Measurements from ENCODE around the gene DHRS9. TPM values are rescaled to one million over a fixed set of nuclear protein-coding genes. Genes with fewer than 3 reads are reported as not detected.
"Not testable (repeated sequence)": the region's sequence is repeated elsewhere in the genome, so short reads cannot be mapped to it uniquely, and the experiment has no call there.

DHRS9 gene
- polyA plus RNA-seq, 1 donor, result 3.0 TPM

GRCh38 chr2:169095621-169096105, 26.3 kb downstream of the DHRS9 start:
- DNase-seq, result no peak

- DNase-seq, result no peak
Measured at GRCh38 chr2:169104848-169105247, 35.5 kb downstream of the DHRS9 start.

GRCh38 chr2:169105476-169105875, 36.1 kb downstream of the DHRS9 start:
- no peak for DNase-seq

GRCh38 chr2:169106134-169106533, 36.8 kb downstream of the DHRS9 start:
- no peak for DNase-seq

GRCh38 chr2:169106563-169107545, 37.5 kb downstream of the DHRS9 start:
- no peak for DNase-seq

GRCh38 chr2:169107645-169108044, 38.3 kb downstream of the DHRS9 start:
- DNase-seq, result no peak

GRCh38 chr2:169108099-169108884, 38.9 kb downstream of the DHRS9 start:
- DNase-seq, result no peak

GRCh38 chr2:169109502-169110409, 40.4 kb downstream of the DHRS9 start:
- DNase-seq, result peak; percentile 72

GRCh38 chr2:169110419-169110818, 41.1 kb downstream of the DHRS9 start:
- no peak for DNase-seq

GRCh38 chr2:169110916-169111315, 41.6 kb downstream of the DHRS9 start:
- no peak for DNase-seq

GRCh38 chr2:169112841-169113240, 43.5 kb downstream of the DHRS9 start:
- no peak for DNase-seq

GRCh38 chr2:169114056-169114455, 44.7 kb downstream of the DHRS9 start:
- no peak for DNase-seq

GRCh38 chr2:169116327-169116726, 47.0 kb downstream of the DHRS9 start:
- no peak for DNase-seq

GRCh38 chr2:169116993-169117392, 47.6 kb downstream of the DHRS9 start:
- no peak for DNase-seq

GRCh38 chr2:169118060-169118459, 48.7 kb downstream of the DHRS9 start:
- no peak for DNase-seq

- DNase-seq, result no peak
Measured at GRCh38 chr2:169119123-169119760, 49.9 kb downstream of the DHRS9 start.

- no peak for DNase-seq
Measured at GRCh38 chr2:169119851-169120250, 50.5 kb downstream of the DHRS9 start.

- DNase-seq, result no peak
Measured at GRCh38 chr2:169129703-169130243, 60.4 kb downstream of the DHRS9 start.

- DNase-seq, result no peak
Measured at GRCh38 chr2:169131587-169132512, 62.5 kb downstream of the DHRS9 start.

- DNase-seq, result not testable (repeated sequence)
Measured at GRCh38 chr2:169134272-169134671, 64.9 kb downstream of the DHRS9 start.

Measured in hindlimb muscle (tissue), 1 donor.